ENCODE measurements around the gene NUCB1.

Gene NUCB1

GRCh38 chr19:48966541-48967345 is 66.6 kb downstream of the NUCB1 start:
- no peak for TF ChIP-seq CTCF (IDR thresholded peaks at IDR 0.05; ENCODE audit: low read depth, low read length)
- H3K4me3 ChIP-seq (ENCODE audit: low read depth, low read length) = peak overlapping the region; percentile 68

- TF ChIP-seq CTCF (IDR thresholded peaks at IDR 0.05; ENCODE audit: low read depth, low read length) = no peak
- peak overlapping the region; percentile 68 for H3K4me3 ChIP-seq (ENCODE audit: low read depth, low read length)
Observed at GRCh38 chr19:48967346-48968178, 67.5 kb downstream of the NUCB1 start.

- no peak overlapping the region for H3K4me3 ChIP-seq (ENCODE audit: low read depth, low read length)
- no peak for TF ChIP-seq CTCF (IDR thresholded peaks at IDR 0.05; ENCODE audit: low read depth, low read length)
Observed at GRCh38 chr19:48968179-48968661, 68.1 kb downstream of the NUCB1 start.

- H3K4me3 ChIP-seq (ENCODE audit: low read depth, low read length) = no peak overlapping the region
- no peak for TF ChIP-seq CTCF (IDR thresholded peaks at IDR 0.05; ENCODE audit: low read depth, low read length)
Observed at GRCh38 chr19:48968813-48969218, 68.7 kb downstream of the NUCB1 start.

- no peak for TF ChIP-seq CTCF (IDR thresholded peaks at IDR 0.05; ENCODE audit: low read depth, low read length)
- no peak overlapping the region for H3K4me3 ChIP-seq (ENCODE audit: low read depth, low read length)
Observed at GRCh38 chr19:48969276-48970138, 69.4 kb downstream of the NUCB1 start.

GRCh38 chr19:48970139-48970766 is 70.1 kb downstream of the NUCB1 start:
- H3K4me3 ChIP-seq (ENCODE audit: low read depth, low read length) = no peak overlapping the region
- TF ChIP-seq CTCF (IDR thresholded peaks at IDR 0.05; ENCODE audit: low read depth, low read length) = no peak
